Anterior cingulate cortex (tissue), 58 donors: ENCODE results near the gene NDUFS6.

ENCODE experiments used
- DNase-seq, 58 donors: peaks; one replicate each; lab custom pipeline; 2025; lab: John Stamatoyannopoulos, UW

The NDUFS6 gene

DNA sequence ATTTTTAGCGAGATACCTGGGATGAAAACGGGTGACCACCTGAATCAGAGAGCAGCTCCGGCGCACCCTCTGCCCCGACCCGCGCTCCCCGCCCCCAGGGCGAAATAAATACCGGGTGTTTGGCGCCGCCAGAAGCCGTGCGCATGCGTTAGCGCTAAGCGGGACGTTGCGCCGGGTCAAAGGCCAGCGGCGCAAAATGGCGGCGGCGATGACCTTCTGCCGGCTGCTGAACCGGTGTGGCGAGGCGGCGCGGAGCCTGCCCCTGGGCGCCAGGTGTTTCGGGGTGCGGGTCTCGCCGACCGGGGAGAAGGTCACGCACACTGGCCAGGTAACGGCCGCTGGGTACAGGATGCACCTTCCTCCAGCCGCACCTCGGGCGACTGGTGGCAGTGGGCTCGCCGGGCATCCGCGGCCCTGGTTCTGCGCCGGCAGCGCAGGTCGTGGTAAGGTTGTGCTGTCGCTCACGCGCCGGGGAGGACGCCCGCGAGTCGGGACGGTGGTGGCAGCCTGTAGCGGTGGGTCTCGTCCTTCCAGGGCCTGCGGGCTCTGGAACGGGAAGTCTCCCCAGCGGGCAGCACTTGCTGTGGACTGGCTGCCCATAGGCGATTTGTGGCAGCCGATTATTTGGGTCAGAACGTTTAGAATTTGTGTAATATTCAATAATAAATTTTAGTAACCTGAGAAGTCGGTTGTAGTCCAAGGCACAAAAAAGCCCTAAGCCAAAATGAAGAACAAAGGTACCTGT lies at the start of gene NDUFS6:
Gene NDUFS6, plus strand, starts transcription at position 186 of the 745 bp plus-strand sequence. Its CDS starts 11 bp downstream, at position 197.
- DNase-seq, result peak; percentile 2 to 86 (median 73)

DNA sequence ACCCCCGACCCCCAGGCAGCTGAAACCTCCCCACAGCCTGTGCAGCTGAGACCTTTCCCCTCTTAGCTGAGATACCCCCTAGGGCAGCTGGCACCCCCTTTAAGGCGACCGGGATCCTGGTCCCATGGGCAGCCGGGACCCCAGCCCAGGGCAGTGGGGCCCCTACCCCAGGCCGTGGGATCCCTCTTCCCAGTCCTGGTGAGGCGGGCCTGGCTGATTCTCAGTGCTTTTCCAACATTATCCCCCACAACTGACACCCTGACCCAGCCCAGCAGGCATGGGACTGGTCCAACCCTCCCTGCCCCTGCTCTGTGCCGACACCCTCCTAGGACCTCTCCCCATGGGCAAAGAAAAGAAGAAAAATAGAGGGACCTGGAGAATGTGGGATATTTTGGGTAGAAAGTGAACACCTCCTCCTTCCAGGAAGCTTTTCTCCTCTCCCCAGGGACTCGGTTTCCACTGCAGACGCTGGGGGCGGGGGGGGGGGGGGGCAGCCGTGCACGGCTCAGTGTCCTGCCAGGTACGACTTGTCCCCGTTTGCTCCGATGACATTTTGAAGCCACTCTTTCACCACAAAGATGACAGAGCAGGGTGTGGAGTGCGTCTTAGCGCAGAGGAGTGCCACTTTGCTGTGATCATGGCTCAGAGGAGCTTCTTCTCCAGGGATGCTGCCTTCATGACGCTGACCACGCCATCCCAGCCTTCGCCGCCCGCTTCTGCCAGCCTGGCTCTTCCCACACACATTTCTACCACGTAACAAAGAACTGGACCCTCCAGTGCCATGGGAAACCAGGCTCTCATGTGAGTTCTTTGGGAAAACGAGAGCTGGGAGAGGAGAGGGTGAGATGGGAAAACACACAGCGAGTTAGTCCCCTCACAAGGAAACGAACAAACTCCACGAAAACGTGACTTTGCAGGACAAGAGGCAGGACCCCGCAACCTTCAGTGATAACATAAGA lies 49.1 kb upstream of the NDUFS6 start:
- DNase-seq, result no peak

DNA sequence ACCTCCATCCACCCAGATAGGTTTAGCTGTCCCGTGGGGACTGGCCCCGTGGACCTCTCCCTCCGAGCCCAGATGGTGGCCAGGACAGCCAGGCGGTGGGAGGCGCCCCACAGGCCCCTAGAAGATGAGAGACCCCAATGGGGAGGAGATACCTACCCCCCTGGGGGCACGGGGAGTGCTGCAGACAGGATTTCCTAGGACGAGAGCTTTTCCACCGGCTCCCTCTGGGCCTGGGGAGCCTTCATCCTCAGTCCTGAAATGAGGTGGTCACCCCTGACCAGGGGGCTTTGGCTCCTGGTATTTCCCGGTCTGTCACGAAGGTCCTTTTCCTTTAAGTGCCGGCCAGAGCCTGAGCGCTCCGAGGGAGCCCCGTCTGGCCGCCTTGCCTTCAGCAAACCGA lies 48.3 kb upstream of the NDUFS6 start:
- no peak for DNase-seq

DNA sequence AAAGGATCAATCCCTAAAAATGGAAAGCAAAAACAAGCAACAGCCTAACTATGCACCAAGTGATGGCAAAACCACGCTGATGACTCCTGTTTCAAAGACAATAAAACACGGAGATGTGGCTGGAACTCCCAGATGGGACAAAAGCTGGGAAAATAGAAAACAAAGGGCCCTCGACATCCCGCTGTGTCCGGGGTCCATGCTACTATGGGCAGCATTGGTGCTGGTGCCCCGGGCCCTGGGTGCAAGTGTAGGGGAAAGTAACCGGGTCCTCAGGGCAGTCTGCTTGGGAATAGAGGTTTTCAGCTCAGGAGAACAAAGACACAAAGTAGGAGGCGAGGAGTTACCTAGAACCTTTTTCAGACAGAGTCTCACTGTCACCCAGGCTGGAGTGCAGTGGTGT lies 47.7 kb upstream of the NDUFS6 start:
- DNase-seq, result no peak

DNA sequence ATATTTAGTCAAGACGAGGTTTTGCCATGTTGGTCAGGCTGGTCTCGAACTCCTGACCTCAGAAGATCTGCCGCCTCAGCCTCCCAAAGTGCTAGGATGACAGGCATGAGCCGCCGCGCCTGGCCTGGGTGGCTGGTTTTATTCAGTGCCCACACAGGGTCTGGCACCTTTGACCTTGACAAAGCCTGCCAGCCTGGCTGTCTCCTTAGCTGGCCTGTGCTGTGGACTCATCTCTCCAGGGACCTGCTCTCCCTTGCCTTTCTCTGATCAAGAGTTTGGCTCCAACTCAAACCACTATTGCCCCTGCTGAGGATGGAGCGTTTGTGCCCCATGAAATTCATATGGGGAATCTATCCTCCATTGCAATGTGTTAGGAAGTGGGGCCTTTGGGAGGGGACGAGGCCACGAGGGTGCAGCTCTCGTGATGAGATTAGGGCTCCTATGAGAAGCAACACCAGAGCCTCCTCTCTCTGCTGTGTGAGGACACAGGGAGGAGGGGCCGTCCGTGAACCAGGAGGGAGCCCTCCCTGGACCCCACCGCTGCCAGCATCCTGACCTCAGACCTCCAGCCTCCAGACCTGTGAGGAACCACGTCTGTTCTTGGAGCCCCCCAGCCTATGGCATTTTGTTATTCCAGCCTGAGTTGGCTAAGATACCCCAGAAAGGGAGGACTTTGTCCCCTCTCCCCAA lies 46.5 kb upstream of the NDUFS6 start:
- DNase-seq, result no peak

DNA sequence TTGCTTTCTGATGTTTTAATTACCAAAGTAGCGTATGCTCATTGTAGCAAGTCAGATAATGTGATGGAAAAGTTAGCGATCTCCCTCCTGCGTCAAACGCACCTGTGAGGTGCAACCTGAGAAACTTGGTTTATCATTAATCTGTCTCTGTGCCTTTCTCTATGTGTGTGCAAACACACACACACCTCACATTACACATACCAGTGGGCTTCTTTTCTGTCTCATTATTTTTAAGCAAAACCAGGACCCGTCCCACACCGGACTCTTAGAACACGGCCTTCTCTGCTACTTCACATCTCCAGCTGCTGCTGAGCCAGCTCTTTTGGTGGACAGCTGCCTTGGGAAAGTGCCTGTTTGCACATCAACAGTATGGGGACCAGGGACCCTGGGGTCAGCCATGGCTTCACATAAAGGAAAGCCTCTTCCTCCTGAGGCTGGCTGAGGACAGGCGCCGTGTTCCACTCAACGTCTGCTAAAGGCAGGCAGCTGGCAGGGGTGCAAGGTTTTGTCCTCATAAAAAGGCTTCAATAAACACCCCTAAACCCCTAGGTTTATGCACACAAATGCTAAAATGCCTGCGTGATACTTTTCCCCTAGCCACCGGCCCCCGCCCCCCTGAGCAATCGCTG lies 45.8 kb upstream of the NDUFS6 start:
- no peak for DNase-seq

DNA sequence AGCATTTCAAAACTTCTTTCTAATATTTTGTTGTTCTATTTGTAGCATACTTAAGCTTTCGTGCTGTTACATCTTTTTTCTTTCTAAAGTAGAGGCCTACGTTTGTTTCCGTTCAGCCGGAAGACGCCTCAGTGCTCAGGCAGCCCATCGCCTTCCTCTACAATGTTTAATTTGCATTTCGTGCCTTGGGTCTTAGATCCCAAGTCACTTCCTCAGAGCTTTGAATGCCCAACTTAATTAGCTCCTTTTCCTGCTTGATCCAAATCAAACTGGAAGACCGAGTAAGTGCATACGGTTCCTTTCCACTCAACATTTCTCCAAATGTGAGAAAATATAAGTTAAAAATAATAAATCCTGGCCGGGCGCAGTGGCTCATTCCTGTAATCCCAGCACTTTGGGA lies 44.7 kb upstream of the NDUFS6 start:
- no peak for DNase-seq

DNA sequence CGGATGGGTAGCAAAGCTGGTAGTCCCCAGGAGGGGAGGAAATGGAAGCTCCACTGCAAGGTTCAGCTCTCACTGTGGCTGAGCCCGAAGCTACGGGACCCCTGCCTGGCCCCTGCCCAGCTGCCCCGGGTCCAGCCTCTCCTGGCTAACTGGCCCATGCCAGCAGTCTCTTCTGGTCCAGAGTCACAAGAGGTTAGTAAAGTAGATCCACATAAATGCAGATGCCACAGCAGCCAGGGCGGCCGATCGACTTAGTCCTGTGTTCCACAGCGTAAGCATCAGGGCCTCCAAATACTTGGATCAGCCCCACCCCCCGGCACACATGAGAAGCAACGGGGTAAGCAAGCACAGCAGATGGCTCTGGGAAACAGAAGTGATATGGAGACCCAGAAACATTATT lies 43.7 kb upstream of the NDUFS6 start:
- DNase-seq, result no peak

DNA sequence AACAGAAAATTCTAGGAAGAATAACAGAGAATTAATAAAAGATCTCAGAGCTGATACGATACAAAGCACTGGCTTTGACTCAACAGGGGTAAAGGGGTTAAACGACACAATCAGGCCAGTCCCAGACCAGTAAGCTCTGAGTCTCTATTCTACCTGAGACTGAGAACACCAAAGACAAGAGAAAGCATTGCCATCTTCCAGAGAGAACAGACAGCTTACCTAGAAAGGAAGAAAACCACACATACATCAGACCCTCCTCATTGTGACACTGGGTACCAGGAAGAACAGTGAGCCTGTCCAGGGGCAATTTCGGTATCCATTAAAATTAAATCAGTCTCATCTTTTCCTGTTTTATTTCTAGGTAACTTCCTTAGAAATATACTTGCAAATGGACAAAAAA lies 42.6 kb upstream of the NDUFS6 start:
- no peak for DNase-seq

DNA sequence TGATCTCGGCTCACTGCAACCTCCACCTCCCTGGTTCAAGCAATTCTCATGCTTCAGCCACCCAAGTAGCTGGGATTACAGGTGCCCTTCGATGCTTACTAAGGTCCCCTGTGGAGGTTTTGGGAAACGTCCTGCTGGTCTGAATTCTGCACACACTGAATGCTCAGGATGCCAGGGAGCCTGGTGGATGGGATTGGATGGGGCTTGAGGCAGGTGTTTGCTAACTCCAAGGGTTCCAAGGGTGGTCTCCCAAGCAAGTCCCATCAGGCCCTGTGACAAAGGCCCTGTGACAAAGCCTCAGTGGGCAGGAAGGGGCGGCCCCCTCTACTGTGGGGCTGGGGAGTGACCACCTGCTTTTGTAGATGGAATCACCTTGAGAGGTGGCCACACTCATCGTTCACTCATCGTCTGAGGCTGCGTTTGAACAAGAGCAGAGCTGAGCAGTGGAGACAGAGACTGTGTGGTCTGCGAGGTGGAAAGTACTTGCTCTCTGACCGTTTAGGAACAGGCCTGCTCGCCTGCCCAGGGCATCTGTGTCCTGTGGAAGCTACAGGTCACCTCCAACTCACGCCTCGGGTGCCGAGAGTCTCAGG lies 41.7 kb upstream of the NDUFS6 start:
- no peak for DNase-seq

DNA sequence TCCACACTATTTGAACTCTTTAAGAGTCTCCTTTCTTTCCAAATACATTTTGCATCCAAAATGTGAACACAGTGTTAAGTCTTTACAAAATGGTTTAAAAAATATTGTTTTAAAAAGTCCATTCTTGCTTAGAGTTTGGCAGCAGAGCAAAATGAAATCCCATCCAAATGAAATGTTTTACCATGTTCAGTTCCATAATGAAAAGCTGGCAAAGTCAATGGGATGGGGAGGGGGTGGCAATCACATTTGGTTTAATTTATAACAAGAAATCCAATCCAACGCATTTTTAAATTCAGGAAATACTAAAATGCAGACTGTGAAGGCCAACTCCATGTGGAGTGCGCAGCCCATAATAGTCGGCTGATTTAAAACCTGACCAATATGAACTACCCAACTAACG lies 41.0 kb upstream of the NDUFS6 start:
- no peak for DNase-seq

DNA sequence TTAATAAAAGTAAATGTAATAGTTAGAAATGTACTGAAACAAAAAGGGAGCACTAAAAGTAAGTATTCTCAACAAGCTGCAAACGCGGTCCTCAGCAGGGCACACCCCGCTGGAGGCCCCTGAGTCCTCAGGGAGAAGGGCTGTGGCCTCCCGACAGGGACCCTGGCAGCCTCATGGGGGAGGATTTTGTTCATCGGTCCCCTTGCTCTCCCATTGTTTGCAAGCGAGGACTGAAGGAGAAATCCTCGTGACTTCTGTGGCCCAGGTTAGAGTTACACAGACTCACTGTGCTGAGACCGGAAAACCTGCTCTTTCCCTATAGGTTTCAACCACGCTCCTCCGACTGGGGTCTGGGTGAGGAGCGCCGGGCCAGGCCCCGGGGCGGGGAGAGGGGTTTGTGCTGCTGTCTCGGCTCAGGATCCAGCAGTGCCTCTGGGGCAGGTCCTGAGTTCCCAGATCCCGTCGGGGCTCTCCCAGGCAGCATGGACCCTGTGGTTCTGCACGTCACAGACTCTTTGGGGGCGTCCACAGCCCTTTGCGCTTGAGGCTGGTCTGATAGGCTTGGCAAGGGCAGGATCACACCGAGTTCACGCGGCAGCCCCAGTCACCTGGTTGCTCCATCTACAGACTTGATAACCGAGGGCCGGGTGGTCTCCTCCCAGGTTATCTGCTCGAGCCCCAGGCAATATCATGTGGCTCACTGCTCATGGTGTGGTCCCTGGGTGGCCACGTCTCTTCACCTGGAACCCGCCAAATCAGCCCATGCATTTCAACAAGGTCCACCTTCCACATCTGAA lies 40.4 kb upstream of the NDUFS6 start:
- DNase-seq, result no peak

DNA sequence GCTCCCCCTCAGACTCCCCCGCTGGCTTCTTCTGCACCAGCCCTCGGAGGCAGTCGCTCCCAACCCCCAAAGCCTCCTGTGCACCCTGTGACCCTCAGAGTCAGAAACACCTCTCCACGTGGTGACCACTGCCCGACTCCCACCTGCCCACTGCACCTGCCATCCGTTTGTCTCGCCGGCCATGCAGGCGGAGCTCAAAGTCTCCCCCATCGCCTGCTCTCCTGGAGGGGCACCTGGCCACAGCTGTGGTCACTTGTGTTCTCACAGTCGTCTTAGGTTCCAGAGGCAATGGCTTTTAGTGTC lies 39.8 kb upstream of the NDUFS6 start:
- DNase-seq, result no peak

DNA sequence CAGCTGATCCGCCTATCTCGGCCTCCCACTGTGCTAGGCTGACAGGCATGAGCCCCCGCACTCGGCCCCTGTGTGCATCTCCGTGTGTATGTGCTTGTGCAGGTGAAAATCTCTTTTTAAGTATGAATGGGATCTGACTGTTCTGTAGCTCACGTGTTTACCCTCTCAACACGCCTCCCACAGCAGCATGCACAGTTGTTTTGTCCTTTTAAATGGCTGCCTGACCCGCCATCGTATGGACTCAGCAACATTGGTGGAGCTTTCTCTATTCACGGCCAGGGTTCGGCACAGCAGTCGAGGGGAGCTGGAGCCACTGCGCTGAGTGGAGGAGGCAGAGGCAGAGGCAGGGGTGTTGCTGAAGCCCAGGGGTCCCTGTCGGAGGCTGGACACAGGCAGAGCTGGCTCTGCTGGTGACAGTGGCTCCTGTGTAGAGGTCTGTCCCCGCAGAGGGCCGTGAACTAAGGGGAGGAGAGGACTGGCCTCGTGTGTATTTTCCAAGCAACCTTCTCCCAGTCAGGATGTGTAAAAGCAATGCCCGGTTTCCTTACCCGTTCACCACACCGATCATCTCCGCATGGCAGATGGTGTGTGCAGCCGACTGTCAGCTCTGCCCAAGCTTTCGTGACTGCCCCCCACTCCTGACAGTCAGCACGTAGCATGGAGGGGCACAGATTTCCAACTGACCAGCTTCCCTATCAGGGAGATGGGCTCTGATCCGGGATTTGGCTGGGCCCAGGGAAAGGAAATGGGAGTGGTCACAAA lies 38.9 kb upstream of the NDUFS6 start:
- DNase-seq, result no peak

DNA sequence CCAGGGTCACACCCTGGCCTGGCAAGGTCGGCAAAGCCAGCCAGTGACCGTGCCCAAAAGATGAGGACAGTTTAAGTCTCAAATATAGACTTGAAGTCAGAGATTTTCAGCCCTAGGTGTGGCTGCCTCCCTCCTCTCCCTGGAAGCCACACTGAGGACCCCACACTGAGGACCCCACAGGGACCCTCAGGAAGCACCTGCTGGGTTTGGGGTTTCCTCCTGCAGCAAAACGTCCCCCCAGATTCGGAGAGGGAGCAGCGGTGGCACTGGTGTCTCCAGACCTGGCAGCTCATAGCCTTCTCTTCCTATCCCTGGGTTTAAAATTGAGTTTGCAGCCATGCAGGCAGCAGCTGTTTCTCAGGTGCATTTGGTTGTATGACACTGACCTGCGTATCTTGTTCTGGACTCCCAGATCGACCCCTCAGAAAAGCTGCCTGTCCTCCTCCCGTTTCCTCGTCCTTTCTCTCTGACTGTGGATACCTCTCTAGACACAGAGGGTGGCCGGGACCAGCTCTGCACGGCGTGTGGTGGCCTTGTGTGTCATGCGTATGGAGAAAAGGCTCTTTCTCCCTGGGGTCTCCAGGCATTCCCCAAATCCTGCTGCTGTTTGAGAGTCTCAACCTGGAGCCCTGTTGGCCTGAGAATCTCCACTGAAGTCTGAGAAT lies 38.2 kb upstream of the NDUFS6 start:
- no peak for DNase-seq

DNA sequence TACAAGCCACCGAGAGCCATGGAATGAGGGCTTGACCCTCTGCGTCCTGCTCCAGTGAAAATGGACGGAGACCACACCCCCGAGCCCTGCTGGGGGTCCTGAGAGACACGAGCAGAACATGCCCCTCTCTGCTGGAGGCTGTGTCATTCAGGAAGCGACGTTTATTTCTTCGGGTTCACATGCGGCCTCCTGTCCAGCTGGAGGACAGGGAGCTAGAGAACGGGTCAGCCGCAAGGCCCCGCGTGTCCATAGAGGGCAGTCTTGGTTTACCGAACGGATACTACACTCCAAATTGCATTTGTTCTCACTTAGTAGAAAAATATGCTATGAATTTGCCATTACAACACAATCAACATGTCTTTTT lies 37.7 kb upstream of the NDUFS6 start:
- DNase-seq, result no peak

DNA sequence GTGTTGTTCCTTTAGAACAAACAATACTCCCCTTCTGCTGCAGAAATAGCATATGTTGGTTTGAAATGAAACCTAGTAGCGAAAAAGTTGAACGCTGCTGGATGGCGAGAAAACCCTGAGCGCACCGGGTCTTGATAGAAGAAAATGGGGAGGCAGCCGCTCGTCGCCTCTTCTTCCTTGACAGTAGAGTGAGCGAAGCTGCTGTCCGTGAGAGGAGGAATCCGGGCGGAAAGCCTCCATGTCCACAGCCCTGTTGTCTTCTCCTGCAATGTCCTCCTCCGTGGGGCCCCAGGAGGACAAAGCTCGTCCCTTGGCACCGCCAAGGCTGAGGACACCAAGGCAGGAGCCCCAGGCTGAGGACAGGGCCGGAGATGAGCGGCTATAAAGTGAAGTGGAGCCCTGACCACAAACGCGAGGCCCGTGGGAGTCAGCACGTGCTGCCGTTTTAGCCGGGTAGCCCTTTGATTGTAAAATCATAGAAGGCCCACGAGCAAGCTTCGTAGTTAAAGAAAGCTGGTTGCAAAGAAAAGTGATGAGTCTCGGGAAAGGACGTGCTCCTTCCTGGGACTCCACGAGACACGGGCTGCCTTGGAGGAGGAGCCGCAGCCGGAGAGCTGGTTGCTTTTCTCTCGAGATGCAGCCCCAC lies 37.1 kb upstream of the NDUFS6 start:
- no peak for DNase-seq

DNA sequence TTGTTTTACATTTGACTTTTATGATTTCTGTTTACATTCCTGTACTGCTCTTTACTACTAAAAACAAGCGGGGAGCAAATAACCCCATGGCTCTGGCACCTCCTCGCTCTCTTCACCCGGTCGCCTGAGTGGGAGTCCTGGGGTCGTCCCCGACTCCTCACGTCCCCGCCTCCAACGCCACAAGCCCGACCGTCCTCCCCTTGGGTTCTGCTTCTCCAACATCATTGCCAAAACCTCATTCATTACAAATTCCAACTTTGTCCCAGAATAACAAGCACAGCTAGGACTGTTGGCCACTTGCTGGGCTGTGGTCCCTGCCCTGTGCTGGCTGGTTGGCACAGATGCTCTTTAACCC lies 36.6 kb upstream of the NDUFS6 start:
- no peak for DNase-seq
